OCI-LY3 (cell line): Measurements from ENCODE around the gene OR5B21.

ENCODE experiments used
- CTCF ChIP-seq: fragments of 200-600, 300-600 bp; sonication (generic); IDR thresholded peaks from 2 replicates; pipeline ENCODE4 v1.5.1; 2014; ENCODE audit warnings: antibody characterized with exemption, low read length, low read depth
- EZH2phosphoT487 ChIP-seq: fragments of 200-600 bp; shearing (Covaris generic); IDR thresholded peaks from 2 replicates; pipeline ENCODE4 v1.6.1; 2018; ENCODE audit warnings: antibody characterized with exemption, mixed run types, low read depth

GRCh38 chr11:58511636-58512035, 3.7 kb upstream of the OR5B21 start:
- TF ChIP-seq CTCF (no peak), EZH2phosphoT487 (no peak)
